IMR-90 (cell line): ENCODE results near the gene LSM14A.

Experiments used
- BHLHE40 ChIP-seq: fragments of 150-350 bp; IDR thresholded peaks from 2 replicates; pipeline ENCODE4 v1.6.1; 2016; ENCODE audit warnings: mild to moderate bottlenecking, low read depth, low read length
- FOS ChIP-seq: fragments of 150-350 bp; IDR thresholded peaks from 2 replicates; pipeline ENCODE4 v1.6.1; 2016; ENCODE audit warnings: low read depth, low read length
- MXI1 ChIP-seq: IDR thresholded peaks from 2 replicates; pipeline ENCODE4 v1.6.1; 2012; ENCODE audit warnings: low read depth, mild to moderate bottlenecking, low read length, moderate library complexity, borderline replicate concordance
- POLR2A ChIP-seq: IDR thresholded peaks from 2 replicates; pipeline ENCODE4 v1.6.1; 2012; ENCODE audit warnings: mild to moderate bottlenecking, low read depth, low read length
- RAD21 ChIP-seq: IDR thresholded peaks from 2 replicates; pipeline ENCODE4 v1.6.1; 2012; ENCODE audit warnings: low read length, improper control_type of control experiment
- RCOR1 ChIP-seq: IDR thresholded peaks from 2 replicates; pipeline ENCODE4 v1.6.1; 2012; ENCODE audit warnings: mild to moderate bottlenecking, low read length, improper control_type of control experiment; ENCODE audit not compliant: insufficient replicate concordance
- SMC3 ChIP-seq: fragments of 150-350 bp; IDR thresholded peaks from 2 replicates; pipeline ENCODE4 v1.6.1; 2016; ENCODE audit warnings: low read depth, mild to moderate bottlenecking, antibody characterized with exemption, low read length, moderate library complexity
- TF ChIP-seq, protein P1 (sequence below): conservative IDR thresholded peaks from 2 replicates; pipeline ENCODE4 v1.5.1; 2012; ENCODE audit warnings: mild to moderate bottlenecking, low read depth, low read length, improper control_type of control experiment
- TF ChIP-seq, protein P2 (sequence below): fragments of 150-350 bp; IDR thresholded peaks from 2 replicates; pipeline ENCODE4 v1.6.1; 2017; ENCODE audit warnings: mild to moderate bottlenecking, antibody characterized with exemption, low read length, low read depth

DNA sequence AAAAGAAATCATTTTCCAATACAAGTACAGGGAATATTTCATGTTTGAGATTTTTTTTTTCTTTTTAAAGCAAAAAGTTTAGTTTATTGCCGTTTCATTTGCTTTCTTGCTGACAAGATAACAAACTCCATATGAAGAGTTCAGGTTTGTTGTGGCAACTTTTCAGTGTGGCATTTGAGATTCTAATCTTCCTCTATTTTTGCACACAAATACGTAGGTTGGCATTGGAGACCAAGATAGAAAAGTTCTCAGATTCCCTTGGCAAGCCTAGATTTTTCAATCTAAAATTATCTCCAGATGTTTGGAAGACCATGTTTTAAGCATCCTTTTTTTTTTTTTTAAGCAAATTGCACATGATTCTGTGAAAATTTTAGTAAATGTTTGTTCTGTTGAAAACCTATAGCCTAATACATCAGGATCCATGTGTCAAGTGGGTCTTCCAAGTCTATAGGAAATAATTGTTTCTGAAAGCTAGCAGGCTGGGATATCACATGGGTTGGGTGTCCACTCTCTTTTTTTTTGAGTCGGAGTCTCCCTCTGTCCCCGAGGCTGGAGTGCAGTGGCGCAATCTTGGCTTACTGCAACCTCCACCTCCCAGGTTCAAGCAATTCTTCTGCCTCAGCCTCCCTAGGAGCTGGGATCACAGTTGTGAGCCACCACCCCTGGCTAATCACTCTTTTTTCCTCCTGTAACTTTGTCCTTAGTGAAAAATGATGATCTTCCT, 84.7 kb downstream of the LSM14A start:
- TF ChIP-seq, protein P1, sequence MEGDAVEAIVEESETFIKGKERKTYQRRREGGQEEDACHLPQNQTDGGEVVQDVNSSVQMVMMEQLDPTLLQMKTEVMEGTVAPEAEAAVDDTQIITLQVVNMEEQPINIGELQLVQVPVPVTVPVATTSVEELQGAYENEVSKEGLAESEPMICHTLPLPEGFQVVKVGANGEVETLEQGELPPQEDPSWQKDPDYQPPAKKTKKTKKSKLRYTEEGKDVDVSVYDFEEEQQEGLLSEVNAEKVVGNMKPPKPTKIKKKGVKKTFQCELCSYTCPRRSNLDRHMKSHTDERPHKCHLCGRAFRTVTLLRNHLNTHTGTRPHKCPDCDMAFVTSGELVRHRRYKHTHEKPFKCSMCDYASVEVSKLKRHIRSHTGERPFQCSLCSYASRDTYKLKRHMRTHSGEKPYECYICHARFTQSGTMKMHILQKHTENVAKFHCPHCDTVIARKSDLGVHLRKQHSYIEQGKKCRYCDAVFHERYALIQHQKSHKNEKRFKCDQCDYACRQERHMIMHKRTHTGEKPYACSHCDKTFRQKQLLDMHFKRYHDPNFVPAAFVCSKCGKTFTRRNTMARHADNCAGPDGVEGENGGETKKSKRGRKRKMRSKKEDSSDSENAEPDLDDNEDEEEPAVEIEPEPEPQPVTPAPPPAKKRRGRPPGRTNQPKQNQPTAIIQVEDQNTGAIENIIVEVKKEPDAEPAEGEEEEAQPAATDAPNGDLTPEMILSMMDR = no peak
- TF ChIP-seq BHLHE40 (no peak), FOS (no peak), MXI1 (no peak), RAD21 (no peak), RCOR1 (no peak), SMC3 (no peak), POLR2A (no peak)
- TF ChIP-seq, protein P2, sequence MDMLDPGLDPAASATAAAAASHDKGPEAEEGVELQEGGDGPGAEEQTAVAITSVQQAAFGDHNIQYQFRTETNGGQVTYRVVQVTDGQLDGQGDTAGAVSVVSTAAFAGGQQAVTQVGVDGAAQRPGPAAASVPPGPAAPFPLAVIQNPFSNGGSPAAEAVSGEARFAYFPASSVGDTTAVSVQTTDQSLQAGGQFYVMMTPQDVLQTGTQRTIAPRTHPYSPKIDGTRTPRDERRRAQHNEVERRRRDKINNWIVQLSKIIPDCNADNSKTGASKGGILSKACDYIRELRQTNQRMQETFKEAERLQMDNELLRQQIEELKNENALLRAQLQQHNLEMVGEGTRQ = no peak
